Stimulated activated CD4-positive, alpha-beta T cell treated with anti-CD3 and anti-CD28 coated beads, Interleukin-15, amount 100 ng/mL, for 24 hours (primary cell): ENCODE measurements around the gene PTGES.
"Not testable (repeated sequence)": the region's sequence is repeated elsewhere in the genome, so short reads cannot be mapped to it uniquely, and the experiment has no call there.

Experiments
- DNase-seq: peaks from one replicate; pipeline ENCODE4 v3.0.0-alpha.2; 2020

The PTGES gene

GRCh38 chr9:129769669-129770068, 16.8 kb upstream of the PTGES start:
- DNase-seq = no peak

DNA sequence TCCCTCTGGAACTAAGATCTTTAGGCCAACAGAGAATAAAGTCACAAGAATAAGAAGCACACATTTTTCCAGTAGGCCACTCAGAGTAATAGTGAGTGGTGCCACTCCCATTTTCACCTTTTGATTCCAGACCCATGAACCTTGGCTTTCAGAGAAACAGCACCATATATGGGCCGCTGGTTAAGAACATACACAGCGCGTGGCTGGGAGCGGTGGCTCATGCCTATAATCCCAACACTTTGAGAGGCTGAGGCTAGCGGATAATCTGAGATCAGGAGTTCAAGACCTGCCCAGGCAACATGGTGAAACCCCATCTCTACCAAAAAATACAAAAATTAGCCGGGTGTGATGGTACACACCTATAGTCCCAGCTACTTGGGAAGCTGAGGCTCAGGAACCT, 15.6 kb upstream of the PTGES start:
- DNase-seq = no peak

DNA sequence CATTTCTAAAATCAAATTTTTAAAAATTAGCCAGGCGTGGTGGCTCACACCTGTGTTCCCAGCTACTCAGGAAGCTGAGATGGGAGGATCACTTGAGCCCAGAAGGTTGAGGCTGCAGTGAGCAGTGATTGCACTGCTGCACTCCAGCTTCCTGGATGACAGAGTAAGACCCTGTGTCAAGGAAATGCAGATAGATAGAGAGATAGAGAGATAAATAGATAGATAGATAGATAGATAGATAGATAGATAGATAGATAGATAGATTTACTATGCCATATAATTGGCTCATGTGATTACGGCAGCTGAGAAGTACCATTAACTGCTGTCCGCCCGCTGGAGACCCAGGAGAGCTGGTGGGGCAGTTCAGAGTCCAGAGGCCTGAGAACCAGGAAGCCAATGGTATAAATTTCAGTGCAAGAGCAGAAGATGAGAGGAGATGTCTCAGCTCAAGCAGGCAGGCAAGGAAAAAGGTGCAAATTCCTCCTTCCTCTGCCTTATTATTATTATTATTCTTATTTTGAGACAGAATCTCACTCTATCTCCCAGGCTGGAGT, 13.0 kb upstream of the PTGES start:
- DNase-seq = no peak

- DNase-seq = no peak
These were observed 10.4 kb upstream of the PTGES start for GRCh38 chr9:129762985-129763926.

GRCh38 chr9:129762370-129762984, 9.6 kb upstream of the PTGES start:
- not testable (repeated sequence) for DNase-seq

GRCh38 chr9:129761901-129762369, 9.1 kb upstream of the PTGES start:
- no peak for DNase-seq

- no peak for DNase-seq
These were observed 8.6 kb upstream of the PTGES start for GRCh38 chr9:129761293-129761900.

DNA sequence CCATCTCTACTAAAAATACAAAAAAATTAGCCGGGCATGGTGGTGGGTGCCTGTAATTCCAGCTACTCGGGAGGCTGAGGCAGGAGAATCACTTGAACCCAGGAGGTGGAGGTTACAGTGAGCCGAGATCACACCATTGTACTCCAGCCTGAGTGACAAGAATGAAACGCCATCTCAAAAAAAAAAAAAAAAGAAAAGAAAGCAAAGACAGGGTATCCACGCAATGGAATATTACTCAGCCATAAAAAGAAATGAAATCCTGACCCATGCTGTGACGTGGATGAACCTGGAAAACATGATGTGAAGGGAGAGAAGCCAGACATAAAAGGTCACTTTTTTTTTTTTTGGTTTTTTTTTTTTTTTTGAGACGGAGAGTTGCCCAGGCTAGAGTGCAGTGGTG, 7.9 kb upstream of the PTGES start:
- not testable (repeated sequence) for DNase-seq

- DNase-seq = no peak
These were observed 7.1 kb upstream of the PTGES start for GRCh38 chr9:129759804-129760502.

GRCh38 chr9:129759319-129759718, 6.5 kb upstream of the PTGES start:
- DNase-seq = no peak

- DNase-seq = no peak
These were observed 4.2 kb upstream of the PTGES start for GRCh38 chr9:129757045-129757444.

DNA sequence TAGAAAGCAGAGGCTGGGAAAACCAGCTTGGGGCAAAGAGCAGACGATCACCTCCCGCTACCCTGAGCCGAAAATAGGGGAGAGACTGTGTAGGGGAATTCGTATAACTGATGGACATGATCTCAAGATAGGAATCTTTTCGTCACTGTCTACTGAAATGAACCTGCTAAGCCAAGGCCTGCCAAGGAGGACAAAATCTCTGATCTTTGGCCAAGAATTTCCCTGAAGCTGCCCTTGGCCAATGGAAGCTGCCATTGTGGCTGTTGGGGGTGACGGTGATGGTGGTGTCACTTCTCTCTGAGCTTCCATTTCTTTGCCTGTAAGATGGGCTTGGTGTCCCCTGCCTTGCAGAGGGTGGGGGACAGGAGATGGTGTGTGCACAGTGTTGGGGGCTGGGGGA, 3.3 kb upstream of the PTGES start:
- no peak for DNase-seq

DNA sequence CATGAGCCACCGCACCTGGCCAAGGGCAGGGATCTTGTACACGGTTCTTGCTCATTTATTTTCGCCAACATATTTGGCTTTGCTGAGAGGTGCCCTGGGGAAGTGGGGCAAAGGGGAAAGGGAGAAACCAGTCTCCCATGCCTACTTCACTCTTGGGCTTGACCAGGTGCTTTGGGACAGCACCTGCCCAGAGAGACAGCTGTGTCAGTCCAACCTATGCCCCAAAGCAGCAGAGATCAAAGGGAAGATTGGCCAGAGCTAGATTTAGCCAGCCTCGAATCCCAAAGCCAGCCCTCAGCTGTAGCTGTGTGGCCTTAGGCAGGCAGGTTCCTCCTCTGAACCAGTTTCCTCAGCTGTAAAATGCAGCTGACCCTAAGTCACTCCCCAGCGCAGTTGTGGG, 2.3 kb upstream of the PTGES start:
- no peak for DNase-seq

DNA sequence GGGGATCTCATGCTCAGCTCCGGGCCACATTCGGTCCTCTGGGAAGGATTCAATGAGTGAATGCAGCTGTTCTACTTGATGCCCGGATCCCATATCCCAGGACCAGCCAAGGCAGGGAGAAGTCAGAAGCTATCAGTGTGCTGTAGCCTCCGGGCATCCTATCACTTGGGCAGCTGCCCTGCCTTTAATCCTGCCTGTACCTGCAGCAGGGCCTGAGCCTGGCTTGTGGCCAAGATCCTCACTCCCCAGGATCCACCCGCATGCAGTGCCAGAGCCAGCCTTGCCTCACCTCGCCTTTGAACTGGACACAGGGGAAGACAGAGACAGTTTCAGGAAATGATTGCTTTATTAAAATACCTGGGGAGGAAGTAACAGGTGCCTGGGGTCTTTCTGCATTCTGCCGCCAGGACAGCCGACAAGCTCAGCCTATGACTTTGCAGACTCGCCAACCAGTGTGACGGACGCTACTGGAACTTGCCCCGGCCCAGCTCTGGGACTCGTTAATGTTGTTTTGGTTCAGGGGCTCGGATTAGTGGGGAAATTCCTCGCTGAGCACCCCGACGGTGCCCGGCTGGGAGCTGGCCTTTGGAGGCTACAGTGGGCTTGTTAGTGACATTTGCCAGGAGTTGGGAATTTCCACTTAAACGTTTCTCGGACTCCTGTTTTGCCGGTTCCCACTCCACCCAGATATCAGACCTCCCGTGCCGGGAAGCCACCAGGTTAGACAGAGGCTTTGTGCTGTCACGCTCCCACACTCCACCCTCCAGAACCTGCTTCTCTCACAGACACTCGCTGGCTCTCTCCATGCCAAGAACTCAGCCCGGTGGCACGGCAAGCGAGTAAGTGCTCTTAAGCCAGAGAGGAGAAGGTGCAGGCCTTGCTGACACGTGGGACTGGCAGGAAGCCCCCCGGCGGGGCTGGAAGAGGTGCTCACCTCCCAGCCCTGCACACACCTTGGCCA, 721 bp downstream of the PTGES start:
- DNase-seq = no peak

DNA sequence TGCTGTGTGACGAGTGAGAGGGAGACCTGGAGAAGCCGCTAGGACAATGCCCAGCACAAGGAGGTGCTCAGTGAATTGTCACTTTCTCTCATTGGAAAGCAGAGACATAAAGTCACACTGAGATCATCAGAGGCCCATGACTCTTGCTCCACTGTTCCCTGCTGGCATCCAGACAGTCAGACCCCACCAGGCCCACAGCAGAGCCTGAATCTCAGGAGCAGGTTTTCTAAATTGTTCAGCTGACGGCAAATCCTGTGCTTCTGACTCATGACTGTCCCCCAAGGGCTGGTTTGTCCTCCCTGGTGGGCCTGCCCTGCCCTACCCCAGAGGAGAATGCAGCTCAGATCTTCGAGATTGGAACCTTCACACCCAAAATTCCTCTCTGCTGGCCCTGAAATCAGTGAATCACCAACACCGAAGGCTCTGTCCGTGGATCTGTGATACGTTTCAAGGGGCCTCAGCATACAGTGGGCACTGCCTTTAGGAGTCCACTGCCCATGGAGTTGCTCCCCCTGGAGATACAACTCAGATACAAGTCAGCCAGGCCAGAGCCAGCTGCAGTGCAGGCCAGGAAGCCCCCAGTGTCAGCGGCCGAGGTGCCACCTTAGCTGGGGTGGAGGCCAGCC, 2.7 kb downstream of the PTGES start:
- DNase-seq = no peak

- no peak for DNase-seq
These were observed 3.3 kb downstream of the PTGES start for GRCh38 chr9:129749575-129749974.

GRCh38 chr9:129749052-129749451, 3.8 kb downstream of the PTGES start:
- not testable (repeated sequence) for DNase-seq

DNA sequence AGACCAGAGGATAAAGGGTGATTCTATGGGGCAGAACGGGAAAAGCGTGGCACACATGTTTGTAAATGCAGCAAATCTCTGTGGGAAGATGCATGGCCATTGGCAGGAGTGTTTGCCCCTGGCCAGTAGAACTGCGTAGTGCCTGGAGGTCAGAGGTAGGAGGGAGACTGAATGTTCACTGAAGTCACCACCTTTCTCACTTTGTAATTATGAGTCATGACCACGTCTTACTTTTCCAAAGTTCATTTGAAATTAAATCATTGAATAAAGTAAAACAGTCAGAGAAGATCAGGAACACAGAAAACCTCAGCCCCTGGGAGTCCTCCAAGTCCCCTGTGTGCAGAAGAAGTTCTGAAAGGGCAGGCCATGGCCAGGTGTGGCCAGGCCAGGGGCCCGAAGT, 4.6 kb downstream of the PTGES start:
- no peak for DNase-seq

DNA sequence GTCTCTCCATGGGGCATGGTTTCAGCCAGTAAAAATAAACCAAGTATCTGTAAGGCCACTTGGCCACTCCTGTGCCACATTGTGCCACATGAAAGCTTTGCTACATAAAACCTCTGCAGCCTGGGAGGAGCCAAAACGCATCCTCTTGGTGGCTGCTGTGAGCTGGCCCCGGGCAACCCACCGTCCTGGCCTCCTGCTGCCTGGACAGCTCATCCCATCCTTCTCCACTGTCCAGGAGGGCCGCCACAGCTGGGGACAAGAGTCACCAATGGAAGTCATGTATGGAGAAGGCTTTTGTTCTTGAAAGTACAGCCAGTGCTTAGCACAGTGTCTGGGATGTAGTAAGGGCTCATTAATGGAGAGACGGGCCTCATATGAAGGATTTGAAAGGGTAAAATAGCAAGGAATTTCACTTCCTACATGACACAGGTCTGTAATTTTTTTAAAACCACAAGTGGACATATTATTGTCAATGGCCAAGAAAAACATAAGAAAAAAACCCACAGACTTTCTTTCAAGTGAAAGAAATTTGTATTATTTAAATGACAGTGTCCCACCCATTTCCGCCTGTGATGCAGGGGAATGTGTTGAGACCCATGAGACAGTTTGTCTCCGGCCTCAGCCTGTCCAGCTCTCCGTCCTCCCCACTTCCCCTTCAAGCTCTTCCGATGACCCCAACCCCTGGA, 6.6 kb downstream of the PTGES start:
- DNase-seq = no peak

DNA sequence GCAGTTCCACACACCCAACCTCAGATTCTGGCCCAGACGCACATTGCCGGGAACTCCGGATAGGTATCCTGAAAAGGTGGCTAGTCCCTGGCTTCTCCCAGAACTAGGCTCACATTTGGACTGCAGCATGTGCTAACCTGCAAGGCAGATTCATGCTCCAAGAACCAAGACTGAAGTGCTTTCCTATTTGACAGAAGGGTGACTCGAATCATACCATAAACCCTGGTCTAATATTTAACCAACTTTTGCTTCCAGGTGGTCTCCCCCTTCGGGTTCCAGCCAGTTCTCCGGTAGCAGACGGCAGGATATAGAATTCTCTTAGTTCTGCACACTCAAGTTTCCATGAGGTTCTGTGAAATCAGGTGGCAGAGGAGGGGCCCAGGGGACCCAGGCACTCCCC, 7.6 kb downstream of the PTGES start:
- DNase-seq = no peak
